HG03460 (cell line): Measurements from ENCODE around the gene GIN1.

Source experiments
- ATAC-seq: cut with Tn5 transposase; IDR thresholded peaks from one replicate; pipeline ENCODE4 v1.9.1; 2021; ENCODE audit not compliant: unreplicated experiment

GIN1 gene

DNA sequence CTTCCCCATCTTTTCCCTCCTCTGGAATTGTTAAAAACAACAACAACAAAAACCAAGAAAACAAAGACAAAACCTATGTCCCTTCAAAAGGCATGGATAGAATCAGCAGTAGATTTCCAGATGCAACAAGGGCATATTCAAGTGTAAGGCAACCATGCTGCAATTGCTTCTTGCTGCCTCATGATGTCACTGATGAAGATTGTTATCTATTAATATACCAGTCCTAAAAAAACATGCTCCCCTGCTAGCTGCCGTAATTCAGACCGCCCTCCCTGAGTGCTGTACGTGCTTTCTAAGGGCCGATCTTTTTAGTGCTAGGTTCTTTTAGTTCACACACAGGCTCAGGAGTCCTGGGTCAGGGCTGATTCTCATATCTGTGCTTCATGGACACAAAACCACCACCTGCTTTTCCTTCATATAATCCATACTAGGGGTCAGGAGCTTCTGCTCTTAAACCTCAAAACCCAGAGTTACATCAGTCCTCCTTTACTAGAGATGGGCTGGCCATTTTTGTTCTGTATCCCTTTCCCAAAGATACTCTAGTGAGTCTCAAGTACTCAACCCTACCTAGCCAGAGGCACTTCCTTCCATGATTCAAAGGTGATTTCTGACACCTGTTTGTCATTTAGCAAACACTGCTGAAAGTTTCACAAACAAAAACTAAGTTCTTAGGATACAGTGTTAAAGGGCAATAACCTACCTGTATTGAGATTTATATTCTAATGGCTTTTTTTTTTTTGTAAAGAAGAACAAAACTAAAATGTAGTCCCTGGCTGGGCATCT, 82.1 kb downstream of the GIN1 start:
- no peak for ATAC-seq

- ATAC-seq: no peak
These were observed 83.3 kb downstream of the GIN1 start for GRCh38 chr5:103036601-103037000.
